Iris pigment epithelial cell (primary cell): ENCODE results near the gene RSAD1.

ENCODE experiments used
- DNase-seq: peaks from one replicate; pipeline ENCODE4 v3.0.0-alpha.2; 2011; ENCODE audit warnings: low read depth

RSAD1 gene

GRCh38 chr17:50458270-50458669 is 20.4 kb upstream of the RSAD1 start:
- DNase-seq = peak; percentile 5

GRCh38 chr17:50458701-50459676 is 19.7 kb upstream of the RSAD1 start:
- peak; percentile 49 for DNase-seq

DNA sequence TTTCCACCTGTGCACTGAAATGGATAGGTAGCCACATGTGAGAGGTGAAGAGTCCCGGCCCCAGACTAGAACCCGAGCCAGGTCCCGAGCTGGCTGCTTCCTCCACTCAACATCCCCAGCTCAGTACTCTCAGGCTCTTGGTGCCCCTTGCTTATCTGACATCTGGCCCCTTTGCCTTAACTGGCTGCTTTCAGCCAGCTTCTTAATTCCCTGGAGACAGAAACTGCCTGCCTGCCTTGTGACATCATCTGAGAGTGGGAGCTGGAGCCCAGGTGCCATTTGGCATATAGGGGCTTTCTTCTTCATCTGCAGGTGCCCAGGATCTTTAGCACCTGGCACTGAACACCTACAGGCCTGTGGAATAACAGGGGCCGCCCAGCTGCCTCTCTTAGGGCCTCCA is 18.9 kb upstream of the RSAD1 start:
- no peak for DNase-seq

DNA sequence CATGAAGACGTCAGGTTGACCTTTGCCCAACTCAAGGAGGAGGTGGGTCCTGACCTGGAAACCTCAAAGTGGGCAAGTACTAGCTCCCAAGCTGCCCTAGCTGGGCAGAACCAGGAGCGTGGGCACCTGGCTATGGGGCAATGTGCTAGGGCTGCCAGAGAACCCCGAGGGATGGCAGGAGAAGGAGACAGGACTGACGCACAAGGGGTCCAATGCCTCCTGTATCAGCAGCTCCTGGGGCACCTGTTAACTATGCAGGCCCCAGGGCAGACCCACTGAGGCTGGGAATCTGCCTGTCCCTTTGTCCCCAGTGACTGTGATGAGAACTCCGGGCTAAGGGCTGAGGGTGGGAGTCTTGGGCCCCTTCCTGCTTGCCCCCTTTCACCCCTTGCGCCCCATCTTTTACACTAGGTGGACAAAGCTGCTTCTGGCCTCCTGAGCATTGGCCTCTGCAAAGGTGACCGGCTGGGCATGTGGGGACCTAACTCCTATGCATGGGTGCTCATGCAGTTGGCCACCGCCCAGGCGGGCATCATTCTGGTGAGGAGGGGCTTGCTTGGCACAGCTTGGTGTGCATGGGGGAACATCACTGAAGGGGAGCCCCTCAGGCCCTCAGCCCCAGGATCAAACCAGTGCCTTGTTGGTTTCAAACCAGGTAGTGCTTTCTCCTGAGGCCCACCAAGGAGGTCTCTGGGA is 17.7 kb upstream of the RSAD1 start:
- DNase-seq = no peak

- DNase-seq = no peak
Measured at GRCh38 chr17:50461550-50462132, 17.0 kb upstream of the RSAD1 start.

GRCh38 chr17:50462446-50462845 is 16.2 kb upstream of the RSAD1 start:
- DNase-seq = no peak

DNA sequence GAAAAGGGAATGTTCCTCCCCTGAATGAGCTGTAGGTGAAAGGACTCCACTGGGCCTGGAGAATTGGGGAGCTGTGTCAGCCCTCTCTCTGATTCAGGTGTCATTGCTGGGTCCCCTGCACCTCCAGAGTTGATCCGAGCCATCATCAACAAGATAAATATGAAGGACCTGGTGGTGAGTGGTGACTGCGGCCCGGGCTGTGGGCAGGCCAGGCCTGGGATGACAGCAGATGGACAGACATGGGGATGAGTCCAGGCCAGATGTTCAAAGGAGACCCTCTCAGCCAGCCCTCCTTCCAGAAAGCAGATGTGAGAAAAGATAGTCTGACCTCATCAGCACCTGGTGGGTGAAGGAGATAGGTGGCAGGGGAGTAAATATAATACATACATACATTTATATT is 14.5 kb upstream of the RSAD1 start:
- no peak for DNase-seq

DNA sequence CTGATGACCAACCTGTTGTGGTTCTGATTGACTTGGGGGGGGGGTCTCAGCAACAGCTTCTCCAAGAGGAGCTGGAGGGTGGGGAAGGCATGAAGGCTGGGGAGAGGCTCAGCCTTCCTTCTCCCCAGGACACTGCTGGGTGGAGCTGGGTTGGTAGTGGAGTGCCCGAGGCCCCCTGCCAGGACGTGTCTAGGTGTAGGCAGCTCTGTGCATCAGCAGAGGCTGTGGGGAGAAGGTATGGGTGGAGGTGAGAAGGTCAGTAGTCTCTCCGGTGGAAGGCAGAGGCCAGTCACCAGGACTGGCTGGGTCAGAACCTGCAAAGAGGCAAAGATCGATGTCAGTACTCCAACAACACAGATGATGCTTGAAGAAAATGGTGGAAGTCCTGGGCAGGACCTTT is 13.9 kb upstream of the RSAD1 start:
- no peak for DNase-seq

GRCh38 chr17:50465171-50465570 is 13.5 kb upstream of the RSAD1 start:
- no peak for DNase-seq

DNA sequence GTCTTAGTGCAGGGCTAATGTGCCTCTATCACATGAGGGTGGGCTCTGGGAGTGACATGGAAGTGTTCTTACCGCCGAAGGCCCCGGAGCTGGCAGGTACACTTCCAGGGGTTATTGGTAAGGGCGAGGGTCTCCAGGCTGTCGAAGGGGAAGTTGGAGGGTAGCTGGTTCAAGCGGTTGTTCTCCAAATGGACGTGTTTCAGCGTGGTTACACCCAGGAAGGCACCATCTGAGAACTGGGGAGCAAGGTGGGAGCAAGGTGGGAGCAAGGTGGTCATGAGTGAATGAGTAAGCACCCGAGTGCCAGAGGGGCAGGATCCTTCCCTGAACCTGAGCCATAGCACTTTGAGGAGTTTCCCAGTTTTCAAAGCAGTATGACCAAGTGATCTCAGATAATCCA is 13.0 kb upstream of the RSAD1 start:
- no peak for DNase-seq

DNA sequence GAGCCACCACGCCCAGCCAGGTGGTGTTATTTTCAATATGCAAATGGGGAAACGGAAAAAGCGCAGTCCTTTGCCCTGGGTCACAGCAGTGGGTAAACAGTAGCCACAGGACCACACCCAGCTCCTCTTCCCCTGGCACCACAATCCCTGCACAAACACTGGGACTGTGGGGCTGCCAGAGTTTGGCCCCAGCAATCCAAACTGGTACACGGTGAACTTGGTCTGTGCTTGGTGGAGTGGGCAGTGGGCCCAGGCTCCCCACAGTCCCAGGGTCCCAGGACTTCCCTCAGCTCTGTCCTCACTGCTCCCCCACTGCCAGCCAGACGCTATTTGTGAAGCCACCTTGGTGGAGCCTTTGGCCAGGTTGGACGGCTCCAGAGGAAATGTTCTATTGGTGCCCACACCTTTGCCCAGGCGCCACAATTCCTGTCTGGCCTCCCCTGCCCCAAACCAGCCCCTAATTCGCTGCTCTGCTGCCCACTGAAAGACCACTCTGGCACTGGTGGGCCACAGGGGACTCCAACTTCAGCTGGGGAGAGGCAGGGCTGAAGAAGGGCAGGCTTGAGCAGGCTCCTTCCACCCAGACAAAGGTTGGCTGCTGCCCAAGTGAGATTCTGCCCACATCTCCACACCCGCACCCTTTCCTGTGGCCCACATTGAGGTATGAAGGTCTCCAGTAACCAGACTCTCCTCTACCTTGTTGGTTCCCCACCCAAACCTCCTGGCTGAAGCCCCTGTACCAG is 12.1 kb upstream of the RSAD1 start:
- no peak for DNase-seq

- no peak for DNase-seq
Measured at GRCh38 chr17:50467114-50467854, 11.4 kb upstream of the RSAD1 start.

DNA sequence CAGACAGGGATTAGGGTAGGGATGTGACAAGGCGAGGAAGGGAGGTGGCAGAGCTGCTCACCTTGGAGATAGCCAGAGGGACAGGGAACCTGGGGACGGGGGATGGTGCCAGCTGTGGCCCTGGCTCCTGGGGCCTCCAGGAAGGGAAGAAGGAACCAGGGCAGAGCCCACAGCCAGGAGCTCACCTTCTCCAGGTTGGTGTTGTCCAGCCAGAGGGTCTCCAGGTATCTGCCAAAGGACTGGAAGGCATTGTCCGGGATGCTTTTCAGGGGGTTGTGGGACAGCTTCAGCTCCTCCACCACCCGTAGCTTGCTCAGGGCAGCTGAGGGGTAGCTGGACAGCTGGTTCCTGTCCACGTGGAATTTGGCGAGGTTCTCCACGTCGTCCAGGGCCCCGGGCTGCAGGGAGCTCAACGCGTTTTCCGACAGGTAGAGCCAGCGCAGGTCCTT is 10.8 kb upstream of the RSAD1 start:
- DNase-seq = no peak

- DNase-seq = peak; percentile 11
Measured at GRCh38 chr17:50468304-50469207, 10.1 kb upstream of the RSAD1 start, which contains the start of gene CHAD. TSS of gene CHAD (minus strand) at chr17:50468880. CDS start at chr17:50468813, 67 bp downstream.

DNA sequence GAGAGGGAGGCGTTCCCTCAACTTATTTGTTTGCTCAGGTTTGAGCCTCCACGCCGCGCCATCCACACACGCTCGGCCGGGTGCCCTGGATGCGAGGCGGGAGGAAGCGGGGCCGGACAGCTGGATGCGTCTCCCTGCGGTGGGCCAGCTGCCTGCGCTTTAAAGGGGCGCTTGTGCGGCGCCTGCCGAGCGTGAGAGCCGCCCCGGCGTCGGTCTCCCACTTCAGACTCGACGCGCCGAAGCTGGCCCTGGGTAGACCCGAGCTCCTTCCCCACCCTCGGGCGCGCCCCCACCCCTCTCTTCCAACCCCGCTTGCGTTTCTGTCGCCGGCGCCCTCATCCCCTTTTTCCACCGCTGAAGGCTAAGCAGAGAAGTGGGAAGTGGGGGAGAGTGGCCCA is 9.5 kb upstream of the RSAD1 start:
- no peak for DNase-seq

GRCh38 chr17:50469671-50470305 is 8.9 kb upstream of the RSAD1 start:
- DNase-seq = no peak

DNA sequence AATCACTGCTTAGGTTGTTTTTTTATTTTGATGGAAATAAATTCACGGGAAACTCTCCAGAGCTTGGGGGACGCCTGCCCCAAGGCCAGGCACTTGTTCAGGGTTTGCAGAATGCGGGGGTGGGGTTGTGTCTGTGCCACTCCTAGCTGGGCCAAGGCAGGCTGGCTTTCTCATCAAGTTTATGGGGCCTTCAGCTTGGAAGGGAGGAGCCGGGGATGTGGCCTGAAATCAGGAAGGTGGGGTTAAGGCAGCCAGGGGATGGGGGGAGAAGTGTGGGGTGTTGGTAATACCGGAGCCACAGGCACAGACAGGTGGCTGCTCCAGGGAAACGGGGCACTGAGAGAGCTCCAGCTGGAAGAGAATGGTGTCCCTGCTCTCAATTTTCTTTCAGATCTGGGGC is 8.2 kb upstream of the RSAD1 start:
- DNase-seq = no peak

GRCh38 chr17:50471009-50471905 is 7.4 kb upstream of the RSAD1 start:
- no peak for DNase-seq

GRCh38 chr17:50472286-50472685 is 6.4 kb upstream of the RSAD1 start:
- no peak for DNase-seq
